ENCODE data around the gene CHST15. TPM values are rescaled to one million over a fixed set of nuclear protein-coding genes. Genes with fewer than 3 reads are reported as not detected.

CHST15 gene
- total RNA-seq, 1 experiment from 2014 or later: 26.7 TPM

DNA sequence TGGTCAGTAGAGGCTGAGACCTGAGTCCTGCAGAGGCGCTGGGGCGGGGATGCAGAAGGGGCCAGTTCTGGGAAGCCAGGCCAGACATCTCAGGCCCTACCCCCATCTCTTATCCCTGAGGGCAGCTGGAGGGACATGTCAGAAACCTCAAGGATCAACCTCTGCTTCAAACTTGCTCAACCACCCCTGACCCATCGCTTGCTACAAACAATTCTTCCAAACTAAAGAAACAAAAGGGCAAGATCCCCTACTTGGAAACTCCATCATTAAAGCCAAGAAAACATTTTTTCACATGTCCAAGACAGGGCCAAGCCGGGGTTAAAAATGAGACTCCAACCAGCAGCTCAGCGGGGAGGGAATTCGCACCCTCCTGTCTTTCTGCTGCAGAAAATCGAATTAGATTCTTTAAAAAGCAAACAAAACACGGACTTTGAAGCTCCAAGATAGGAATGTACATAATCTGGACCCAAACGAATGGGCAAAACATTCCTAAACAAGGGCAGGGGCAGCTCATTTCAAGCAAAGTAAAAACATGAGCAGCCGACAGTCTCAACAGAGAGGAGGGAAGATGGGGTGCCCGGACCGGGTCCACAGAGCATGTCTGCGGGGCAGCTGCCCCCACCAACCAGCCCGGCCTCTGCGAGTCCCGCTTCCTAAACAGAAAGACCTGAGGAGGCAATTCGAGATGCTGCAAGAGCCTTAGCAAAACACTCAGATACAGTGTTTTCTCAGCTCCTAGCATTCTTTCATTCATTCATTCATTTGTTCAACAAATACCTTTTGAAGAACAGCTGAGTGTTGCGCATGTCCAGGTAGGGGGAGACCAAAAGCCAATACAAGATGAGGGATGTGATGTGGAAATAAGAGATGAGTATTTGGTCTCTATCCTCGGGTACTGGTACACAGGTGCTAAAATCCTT, 44.8 kb downstream of the CHST15 start:
- no TSS peak for BruUV-seq (replicated peaks)
- Histone ChIP-seq H3K4me1 (peaks cover 20% of the 10 kb centered on the region; the same call in 1 of the 2 replicates), H3K4me3 (ENCODE audit: low read depth, low read length) (no peak overlapping the region), H3K9me3 (no peaks in the 10 kb centered on the region), H3K36me3 (ENCODE audit: control insufficient read depth, insufficient read depth, low read length) (no peaks in the 10 kb centered on the region; the same call in 1 of the 2 replicates), H3K27me3 (replicated peaks; ENCODE audit: control insufficient read depth, insufficient read depth, low read length) (no peaks in the 10 kb centered on the region)
- DNase-seq: peak in 1 of 2 experiments; percentile 47
- POLR2A ChIA-PET: interaction anchor here (0.6 to 1.1 kb wide), 2 partner anchors 19 to 45 kb away, joined by 5 to 9 read pairs; partner anchors contain the start of gene CHST15
- Mint-ChIP-seq H3K36me3 (ENCODE audit: insufficient read depth, unreplicated experiment) (peaks cover 15% of the 10 kb centered on the region), H3K9me3 (ENCODE audit: unreplicated experiment) (no peaks in the 10 kb centered on the region), H3K27ac (ENCODE audit: unreplicated experiment) (peak overlapping the region; percentile 19), H3K4me3 (ENCODE audit: unreplicated experiment) (peak overlapping the region; percentile 30), H3K27me3 (ENCODE audit: insufficient read depth, unreplicated experiment) (peaks cover 3% of the 10 kb centered on the region), H3K4me1 (ENCODE audit: low read depth, unreplicated experiment) (no peaks in the 10 kb centered on the region)
- intact Hi-C loops (cut with micrococcal nuclease; ENCODE audit: unreplicated experiment): loop anchor here (1.0 to 2.0 kb wide), 2 partner anchors 16 to 44 kb away; partner anchors contain the start of gene CHST15
- TF ChIP-seq, protein P1, sequence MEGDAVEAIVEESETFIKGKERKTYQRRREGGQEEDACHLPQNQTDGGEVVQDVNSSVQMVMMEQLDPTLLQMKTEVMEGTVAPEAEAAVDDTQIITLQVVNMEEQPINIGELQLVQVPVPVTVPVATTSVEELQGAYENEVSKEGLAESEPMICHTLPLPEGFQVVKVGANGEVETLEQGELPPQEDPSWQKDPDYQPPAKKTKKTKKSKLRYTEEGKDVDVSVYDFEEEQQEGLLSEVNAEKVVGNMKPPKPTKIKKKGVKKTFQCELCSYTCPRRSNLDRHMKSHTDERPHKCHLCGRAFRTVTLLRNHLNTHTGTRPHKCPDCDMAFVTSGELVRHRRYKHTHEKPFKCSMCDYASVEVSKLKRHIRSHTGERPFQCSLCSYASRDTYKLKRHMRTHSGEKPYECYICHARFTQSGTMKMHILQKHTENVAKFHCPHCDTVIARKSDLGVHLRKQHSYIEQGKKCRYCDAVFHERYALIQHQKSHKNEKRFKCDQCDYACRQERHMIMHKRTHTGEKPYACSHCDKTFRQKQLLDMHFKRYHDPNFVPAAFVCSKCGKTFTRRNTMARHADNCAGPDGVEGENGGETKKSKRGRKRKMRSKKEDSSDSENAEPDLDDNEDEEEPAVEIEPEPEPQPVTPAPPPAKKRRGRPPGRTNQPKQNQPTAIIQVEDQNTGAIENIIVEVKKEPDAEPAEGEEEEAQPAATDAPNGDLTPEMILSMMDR (IDR thresholded peaks at IDR 0.05; ENCODE audit: insufficient read depth in 1 of 2, low read depth in 1 of 2, low read length in 1 of 2, severe bottlenecking in 1 of 2, unreplicated experiment in 1 of 2): no peak
- CTCF ChIA-PET: interaction anchor here (0.9 to 1.5 kb wide), 4 partner anchors 13 to 54 kb away, joined by 3 to 6 read pairs (median 4); partner anchors contain the start of gene CHST15

DNA sequence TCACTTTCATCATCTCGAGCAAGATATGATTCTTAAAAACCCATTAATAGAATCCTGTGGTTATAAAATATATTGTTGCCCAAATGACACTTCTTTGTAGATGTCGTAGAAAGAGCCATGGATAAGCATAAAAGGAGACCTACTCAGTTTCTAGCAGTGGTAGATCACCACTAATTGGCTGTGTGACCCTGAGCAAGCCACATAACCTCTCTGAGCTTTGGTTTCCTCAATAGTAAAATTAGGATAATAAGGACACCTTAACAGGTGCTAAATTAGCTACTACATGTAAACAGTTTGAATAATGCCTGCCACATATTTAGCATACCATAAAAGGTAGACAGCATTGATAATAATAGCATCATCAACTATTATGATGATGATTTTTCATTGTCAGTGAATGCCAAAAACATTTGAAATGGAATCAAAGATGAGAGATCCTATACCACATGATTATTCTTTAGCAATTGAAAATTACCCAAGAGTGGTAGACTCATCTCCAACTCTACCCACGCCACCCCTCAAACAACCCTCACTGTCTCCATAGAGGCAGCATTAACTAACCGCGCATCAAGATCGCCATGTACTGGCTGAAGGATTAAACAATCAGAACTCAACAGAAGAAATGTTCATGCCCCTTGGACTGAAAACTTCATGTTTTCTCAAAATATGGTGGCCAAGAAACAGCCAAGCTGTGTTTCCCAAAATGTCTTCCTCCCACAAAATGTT, 45.8 kb downstream of the CHST15 start:
- H3K9me3 Mint-ChIP-seq (ENCODE audit: unreplicated experiment): no peaks in the 10 kb centered on the region
- intact Hi-C loops (cut with micrococcal nuclease; ENCODE audit: unreplicated experiment): loop anchor here (1.0 to 2.0 kb wide), 2 partner anchors 17 to 45 kb away; partner anchors contain the start of gene CHST15
- DNase-seq: no peak
- peaks cover 4% of the 10 kb centered on the region for H3K27me3 Mint-ChIP-seq (ENCODE audit: insufficient read depth, unreplicated experiment)
- H3K4me1 Mint-ChIP-seq (ENCODE audit: low read depth, unreplicated experiment): no peaks in the 10 kb centered on the region
- BruUV-seq (replicated peaks): no TSS peak
- POLR2A ChIA-PET: no interaction called here
- CTCF ChIA-PET: interaction anchor here (1.5 kb wide), 1 partner anchor 18 kb away, joined by 5 read pairs; no protein-coding TSS in a partner anchor
- peak overlapping the region; percentile 30 for H3K4me3 Mint-ChIP-seq (ENCODE audit: unreplicated experiment)
- peaks cover 18% of the 10 kb centered on the region for H3K36me3 Mint-ChIP-seq (ENCODE audit: insufficient read depth, unreplicated experiment)
- Histone ChIP-seq H3K9me3 (no peaks in the 10 kb centered on the region), H3K4me1 (peaks cover 20% of the 10 kb centered on the region; the same call in 1 of the 2 replicates), H3K27me3 (replicated peaks; ENCODE audit: control insufficient read depth, insufficient read depth, low read length) (no peaks in the 10 kb centered on the region), H3K4me3 (ENCODE audit: low read depth, low read length) (no peak overlapping the region), H3K36me3 (ENCODE audit: control insufficient read depth, insufficient read depth, low read length) (no peaks in the 10 kb centered on the region; the same call in 1 of the 2 replicates)
- peak overlapping the region; percentile 19 for H3K27ac Mint-ChIP-seq (ENCODE audit: unreplicated experiment)
- TF ChIP-seq, protein P1 (IDR thresholded peaks at IDR 0.05; ENCODE audit: insufficient read depth in 1 of 2, low read depth in 1 of 2, low read length in 1 of 2, severe bottlenecking in 1 of 2, unreplicated experiment in 1 of 2): no peak

Data from Caco-2 (cell line).